ENCODE data around the gene ACTR8. TPM values are rescaled to one million over a fixed set of nuclear protein-coding genes. Genes with fewer than 3 reads are reported as not detected.

The ACTR8 gene
- total and polyA plus RNA-seq, 2 of the 13 experiments (the other 11 are each of a cell fraction or from before 2014, with no cell fraction given), result 15.5 to 29.0 TPM

DNA sequence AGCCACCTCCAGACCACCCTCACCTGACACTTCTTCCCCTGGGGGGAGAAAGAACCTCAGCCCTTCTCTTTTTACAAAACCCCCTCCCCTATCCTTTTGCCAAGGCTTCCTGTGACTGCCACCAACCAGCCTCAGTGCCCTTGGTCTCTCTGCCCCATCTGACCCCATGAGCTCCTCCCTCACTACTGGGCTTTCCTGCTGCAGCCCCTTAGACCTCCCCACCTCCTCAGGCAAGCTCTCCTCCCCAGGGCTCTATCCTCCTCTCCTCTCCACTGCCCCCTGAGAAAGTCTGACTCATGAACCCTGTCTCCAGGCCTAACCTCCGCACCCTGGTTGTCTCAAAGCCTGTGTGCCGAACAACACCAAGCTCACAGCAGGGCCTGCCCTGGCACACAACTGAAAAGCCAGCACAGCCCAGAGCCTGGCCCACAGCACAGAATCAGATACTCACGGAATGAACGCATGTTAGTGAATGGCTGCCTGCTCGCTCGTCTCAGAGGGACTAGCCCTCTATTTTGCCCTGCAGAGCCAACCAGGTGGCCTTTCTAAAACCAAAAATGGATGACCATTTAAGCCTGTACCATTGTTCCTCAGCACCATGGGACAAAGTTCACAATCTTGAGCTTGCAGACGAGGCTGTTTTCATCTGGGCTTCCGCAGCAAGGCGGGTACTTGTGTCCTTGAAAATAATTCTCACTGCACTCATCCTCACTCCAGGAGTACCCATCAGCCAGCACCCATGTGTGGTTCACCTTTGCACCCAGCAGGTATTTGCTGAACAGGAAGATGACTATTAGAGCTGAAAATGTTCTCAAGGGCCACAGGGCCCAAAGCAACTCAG lies 37.5 kb downstream of the ACTR8 start (continued):
- TF ChIP-seq ARNT (IDR thresholded peaks at IDR 0.05), result no peak
- TF ChIP-seq, protein P1, sequence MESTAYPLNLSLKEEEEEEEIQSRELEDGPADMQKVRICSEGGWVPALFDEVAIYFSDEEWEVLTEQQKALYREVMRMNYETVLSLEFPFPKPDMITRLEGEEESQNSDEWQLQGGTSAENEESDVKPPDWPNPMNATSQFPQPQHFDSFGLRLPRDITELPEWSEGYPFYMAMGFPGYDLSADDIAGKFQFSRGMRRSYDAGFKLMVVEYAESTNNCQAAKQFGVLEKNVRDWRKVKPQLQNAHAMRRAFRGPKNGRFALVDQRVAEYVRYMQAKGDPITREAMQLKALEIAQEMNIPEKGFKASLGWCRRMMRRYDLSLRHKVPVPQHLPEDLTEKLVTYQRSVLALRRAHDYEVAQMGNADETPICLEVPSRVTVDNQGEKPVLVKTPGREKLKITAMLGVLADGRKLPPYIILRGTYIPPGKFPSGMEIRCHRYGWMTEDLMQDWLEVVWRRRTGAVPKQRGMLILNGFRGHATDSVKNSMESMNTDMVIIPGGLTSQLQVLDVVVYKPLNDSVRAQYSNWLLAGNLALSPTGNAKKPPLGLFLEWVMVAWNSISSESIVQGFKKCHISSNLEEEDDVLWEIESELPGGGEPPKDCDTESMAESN (CRISPR knock-in tag; conservative IDR thresholded peaks at IDR 0.05), result 0 out of 2 replicates have a peak, but pooled peaks have one; percentile 54
- TF ChIP-seq MATR3 (CRISPR knock-in tag; IDR thresholded peaks at IDR 0.05), result no peak
- TF ChIP-seq TBL1XR1 (IDR thresholded peaks at IDR 0.05; ENCODE audit: borderline replicate concordance, low read length, partially characterized antibody), result no peak
- no peak for TF ChIP-seq NFYB (CRISPR knock-in tag; IDR thresholded peaks at IDR 0.05)
- no peak; the same call in 1 of the 2 replicates for TF ChIP-seq CCDC6 (CRISPR knock-in tag; IDR thresholded peaks at IDR 0.05)
- TF ChIP-seq RFX1 (IDR thresholded peaks at IDR 0.05), result no peak
- peak; percentile 32; the same call in 1 of the 2 replicates for TF ChIP-seq HDAC1 (CRISPR knock-in tag; IDR thresholded peaks at IDR 0.05)
- 0 out of 2 replicates have a peak, but pooled peaks have one; percentile 24 for TF ChIP-seq TOE1 (CRISPR knock-in tag; IDR thresholded peaks at IDR 0.05)
- no peak for TF ChIP-seq ZNF225 (CRISPR knock-in tag; IDR thresholded peaks at IDR 0.05)
- TF ChIP-seq ZNF549 (CRISPR knock-in tag; IDR thresholded peaks at IDR 0.05), result 0 out of 2 replicates have a peak, but pooled peaks have one; percentile 68
- no peak for TF ChIP-seq NR1H2 (CRISPR knock-in tag; IDR thresholded peaks at IDR 0.05; ENCODE audit: borderline replicate concordance, low read depth)
- TF ChIP-seq REXO4 (CRISPR knock-in tag; IDR thresholded peaks at IDR 0.05; ENCODE audit: borderline replicate concordance), result no peak
- TF ChIP-seq ZNF883 (CRISPR knock-in tag; IDR thresholded peaks at IDR 0.05; ENCODE audit: not compliant biosample characterization), result no peak
- TF ChIP-seq ZNF331 (CRISPR knock-in tag; IDR thresholded peaks at IDR 0.05), result peak; percentile 71
- no peak; the same call in 1 of the 2 replicates for TF ChIP-seq THRA (CRISPR knock-in tag; IDR thresholded peaks at IDR 0.05; ENCODE audit: borderline replicate concordance)
- TF ChIP-seq SIN3B (IDR thresholded peaks at IDR 0.05; ENCODE audit: low read length), result no peak
- TF ChIP-seq FOXM1 (CRISPR knock-in tag; IDR thresholded peaks at IDR 0.05), result no peak
- no peak for TF ChIP-seq SOX13 (IDR thresholded peaks at IDR 0.05)
- TF ChIP-seq SOX13 (CRISPR knock-in tag; conservative IDR thresholded peaks at IDR 0.05 in 1 of 2, IDR thresholded peaks at IDR 0.05 in 1 of 2), result peak in 1 of 2 experiments; percentile 81; a peak in 2 of 4 replicates
- TF ChIP-seq AHDC1 (CRISPR knock-in tag; IDR thresholded peaks at IDR 0.05; ENCODE audit: borderline replicate concordance), result no peak

Data from HepG2 (cell line).